Right hindlimb (tissue), 1 donor: Measurements from ENCODE around the gene DIS3L2.
"Not testable (repeated sequence)": the region's sequence is repeated elsewhere in the genome, so short reads cannot be mapped to it uniquely, and the experiment has no call there.

Experiments
- DNase-seq: peaks from one replicate; pipeline ENCODE4 v3.0.0-alpha.2; 2018

DIS3L2 gene

GRCh38 chr2:232363064-232363783 lies 401.7 kb downstream of the DIS3L2 start:
- not testable (repeated sequence) for DNase-seq

- no peak for DNase-seq
Observed at GRCh38 chr2:232363784-232364615, 402.5 kb downstream of the DIS3L2 start.

- DNase-seq = not testable (repeated sequence)
Observed at GRCh38 chr2:232364806-232365594, 403.5 kb downstream of the DIS3L2 start.

GRCh38 chr2:232365621-232366321 lies 404.3 kb downstream of the DIS3L2 start:
- no peak for DNase-seq

GRCh38 chr2:232366461-232366860 lies 404.9 kb downstream of the DIS3L2 start:
- not testable (repeated sequence) for DNase-seq

- DNase-seq = no peak
Observed at GRCh38 chr2:232367016-232367415, 405.5 kb downstream of the DIS3L2 start.

GRCh38 chr2:232367591-232368233 lies 406.2 kb downstream of the DIS3L2 start:
- no peak for DNase-seq

- no peak for DNase-seq
Observed at GRCh38 chr2:232368311-232368731, 406.8 kb downstream of the DIS3L2 start.

GRCh38 chr2:232369126-232369951 lies 407.8 kb downstream of the DIS3L2 start:
- DNase-seq = no peak

GRCh38 chr2:232370007-232370406 lies 408.5 kb downstream of the DIS3L2 start:
- DNase-seq = not testable (repeated sequence)

GRCh38 chr2:232372231-232373208 lies 411.0 kb downstream of the DIS3L2 start:
- DNase-seq = no peak

- no peak for DNase-seq
Observed at GRCh38 chr2:232374356-232374755, 412.8 kb downstream of the DIS3L2 start.

GRCh38 chr2:232375164-232375563 lies 413.7 kb downstream of the DIS3L2 start:
- DNase-seq = no peak

- DNase-seq = no peak
Observed at GRCh38 chr2:232376260-232376659, 414.7 kb downstream of the DIS3L2 start.

GRCh38 chr2:232376713-232377112 lies 415.2 kb downstream of the DIS3L2 start:
- no peak for DNase-seq

GRCh38 chr2:232377319-232377718 lies 415.8 kb downstream of the DIS3L2 start:
- no peak for DNase-seq

- DNase-seq = no peak
Observed at GRCh38 chr2:232377841-232378734, 416.6 kb downstream of the DIS3L2 start.

- not testable (repeated sequence) for DNase-seq
Observed at GRCh38 chr2:232378735-232379151, 417.2 kb downstream of the DIS3L2 start, which contains the start of gene ALPP. Gene ALPP, plus strand, starts transcription at chr2:232378751. Its CDS starts 52 bp downstream, at chr2:232378803.
